Measurements from ENCODE around the gene DCN.

Gene DCN

GRCh38 chr12:91182636-91183455 is at the start of gene DCN:
DCN (minus strand) TSS chr12:91182817; CDS start chr12:91178552, 4,265 bp downstream.
- Histone ChIP-seq H3K4me1 (ENCODE audit: insufficient read depth, low read length) (peaks cover 16% of the 10 kb centered on the region), H3K4me3 (ENCODE audit: low read depth in 1 of 2, low read length in 2 of 2) (peak within 1 kb of the TSS; percentile 12 to 32), H3K36me3 (ENCODE audit: insufficient read depth, low read length) (no peaks in the 10 kb centered on the region), H3K9me3 (ENCODE audit: low read length) (no peaks in the 10 kb centered on the region), H3K27me3 (ENCODE audit: control insufficient read depth in 1 of 2, insufficient read depth in 2 of 2, low read length in 2 of 2) (no peaks in the 10 kb centered on the region), H3K27ac (ENCODE audit: low read depth, low read length) (peak within 1 kb of the TSS; percentile 20), H3K9ac (ENCODE audit: low read length) (no peak within 1 kb of the TSS)

GRCh38 chr12:91230841-91231240 is 48.2 kb upstream of the DCN start:
- Histone ChIP-seq H3K4me1 (ENCODE audit: insufficient read depth, low read length) (no peaks in the 10 kb centered on the region), H3K27me3 (ENCODE audit: control insufficient read depth in 1 of 2, insufficient read depth in 2 of 2, low read length in 2 of 2) (no peaks in the 10 kb centered on the region), H3K27ac (ENCODE audit: low read depth, low read length) (no peak overlapping the region), H3K9ac (ENCODE audit: low read length) (no peak overlapping the region), H3K9me3 (ENCODE audit: low read length) (no peaks in the 10 kb centered on the region), H3K4me3 (ENCODE audit: low read depth in 1 of 2, low read length in 2 of 2) (no peak overlapping the region), H3K36me3 (ENCODE audit: insufficient read depth, low read length) (no peaks in the 10 kb centered on the region)

- Histone ChIP-seq H3K9ac (ENCODE audit: low read length) (no peak overlapping the region), H3K27me3 (ENCODE audit: control insufficient read depth in 1 of 2, insufficient read depth in 2 of 2, low read length in 2 of 2) (no peaks in the 10 kb centered on the region), H3K9me3 (ENCODE audit: low read length) (no peaks in the 10 kb centered on the region), H3K4me1 (ENCODE audit: insufficient read depth, low read length) (no peaks in the 10 kb centered on the region), H3K36me3 (ENCODE audit: insufficient read depth, low read length) (no peaks in the 10 kb centered on the region), H3K4me3 (ENCODE audit: low read depth in 1 of 2, low read length in 2 of 2) (no peak overlapping the region), H3K27ac (ENCODE audit: low read depth, low read length) (no peak overlapping the region)
These were observed 44.3 kb upstream of the DCN start for GRCh38 chr12:91226951-91227350.

GRCh38 chr12:91225316-91225715 is 42.7 kb upstream of the DCN start:
- Histone ChIP-seq H3K9me3 (ENCODE audit: low read length) (no peaks in the 10 kb centered on the region), H3K9ac (ENCODE audit: low read length) (no peak overlapping the region), H3K4me1 (ENCODE audit: insufficient read depth, low read length) (no peaks in the 10 kb centered on the region), H3K4me3 (ENCODE audit: low read depth in 1 of 2, low read length in 2 of 2) (no peak overlapping the region), H3K27ac (ENCODE audit: low read depth, low read length) (no peak overlapping the region), H3K36me3 (ENCODE audit: insufficient read depth, low read length) (no peaks in the 10 kb centered on the region), H3K27me3 (ENCODE audit: control insufficient read depth in 1 of 2, insufficient read depth in 2 of 2, low read length in 2 of 2) (no peaks in the 10 kb centered on the region)

GRCh38 chr12:91224401-91224800 is 41.8 kb upstream of the DCN start:
- no peaks in the 10 kb centered on the region for H3K27me3 ChIP-seq (ENCODE audit: control insufficient read depth in 1 of 2, insufficient read depth in 2 of 2, low read length in 2 of 2)
- H3K4me3 ChIP-seq (ENCODE audit: low read depth in 1 of 2, low read length in 2 of 2), result no peak overlapping the region
- no peaks in the 10 kb centered on the region for H3K36me3 ChIP-seq (ENCODE audit: insufficient read depth, low read length)
- no peaks in the 10 kb centered on the region for H3K4me1 ChIP-seq (ENCODE audit: insufficient read depth, low read length)
- no peaks in the 10 kb centered on the region for H3K9me3 ChIP-seq (ENCODE audit: low read length)
- H3K9ac ChIP-seq (ENCODE audit: low read length), result no peak overlapping the region
- no peak overlapping the region for H3K27ac ChIP-seq (ENCODE audit: low read depth, low read length)

- no peaks in the 10 kb centered on the region for H3K36me3 ChIP-seq (ENCODE audit: insufficient read depth, low read length)
- no peak overlapping the region for H3K27ac ChIP-seq (ENCODE audit: low read depth, low read length)
- no peaks in the 10 kb centered on the region for H3K27me3 ChIP-seq (ENCODE audit: control insufficient read depth in 1 of 2, insufficient read depth in 2 of 2, low read length in 2 of 2)
- H3K9ac ChIP-seq (ENCODE audit: low read length), result no peak overlapping the region
- no peak overlapping the region for H3K4me3 ChIP-seq (ENCODE audit: low read depth in 1 of 2, low read length in 2 of 2)
- H3K4me1 ChIP-seq (ENCODE audit: insufficient read depth, low read length), result no peaks in the 10 kb centered on the region
- no peaks in the 10 kb centered on the region for H3K9me3 ChIP-seq (ENCODE audit: low read length)
These were observed 40.1 kb upstream of the DCN start for GRCh38 chr12:91222746-91223145.

- Histone ChIP-seq H3K4me1 (ENCODE audit: insufficient read depth, low read length) (no peaks in the 10 kb centered on the region), H3K27me3 (ENCODE audit: control insufficient read depth in 1 of 2, insufficient read depth in 2 of 2, low read length in 2 of 2) (no peaks in the 10 kb centered on the region), H3K4me3 (ENCODE audit: low read depth in 1 of 2, low read length in 2 of 2) (no peak overlapping the region), H3K27ac (ENCODE audit: low read depth, low read length) (no peak overlapping the region), H3K9me3 (ENCODE audit: low read length) (no peaks in the 10 kb centered on the region), H3K9ac (ENCODE audit: low read length) (no peak overlapping the region), H3K36me3 (ENCODE audit: insufficient read depth, low read length) (no peaks in the 10 kb centered on the region)
These were observed 37.3 kb upstream of the DCN start for GRCh38 chr12:91219919-91220318.

- no peak overlapping the region for H3K27ac ChIP-seq (ENCODE audit: low read depth, low read length)
- H3K4me1 ChIP-seq (ENCODE audit: insufficient read depth, low read length), result no peaks in the 10 kb centered on the region
- H3K36me3 ChIP-seq (ENCODE audit: insufficient read depth, low read length), result no peaks in the 10 kb centered on the region
- no peaks in the 10 kb centered on the region for H3K27me3 ChIP-seq (ENCODE audit: control insufficient read depth in 1 of 2, insufficient read depth in 2 of 2, low read length in 2 of 2)
- no peak overlapping the region for H3K4me3 ChIP-seq (ENCODE audit: low read depth in 1 of 2, low read length in 2 of 2)
- H3K9me3 ChIP-seq (ENCODE audit: low read length), result no peaks in the 10 kb centered on the region
- H3K9ac ChIP-seq (ENCODE audit: low read length), result no peak overlapping the region
These were observed 36.9 kb upstream of the DCN start for GRCh38 chr12:91219511-91219910.

- Histone ChIP-seq H3K9ac (ENCODE audit: low read length) (no peak overlapping the region), H3K4me3 (ENCODE audit: low read depth in 1 of 2, low read length in 2 of 2) (no peak overlapping the region), H3K27ac (ENCODE audit: low read depth, low read length) (no peak overlapping the region), H3K36me3 (ENCODE audit: insufficient read depth, low read length) (no peaks in the 10 kb centered on the region), H3K9me3 (ENCODE audit: low read length) (no peaks in the 10 kb centered on the region), H3K4me1 (ENCODE audit: insufficient read depth, low read length) (no peaks in the 10 kb centered on the region), H3K27me3 (ENCODE audit: control insufficient read depth in 1 of 2, insufficient read depth in 2 of 2, low read length in 2 of 2) (no peaks in the 10 kb centered on the region)
These were observed 34.3 kb upstream of the DCN start for GRCh38 chr12:91216871-91217270.

- Histone ChIP-seq H3K9me3 (ENCODE audit: low read length) (no peaks in the 10 kb centered on the region), H3K4me1 (ENCODE audit: insufficient read depth, low read length) (no peaks in the 10 kb centered on the region), H3K9ac (ENCODE audit: low read length) (no peak overlapping the region), H3K27ac (ENCODE audit: low read depth, low read length) (no peak overlapping the region), H3K27me3 (ENCODE audit: control insufficient read depth in 1 of 2, insufficient read depth in 2 of 2, low read length in 2 of 2) (no peaks in the 10 kb centered on the region), H3K4me3 (ENCODE audit: low read depth in 1 of 2, low read length in 2 of 2) (no peak overlapping the region), H3K36me3 (ENCODE audit: insufficient read depth, low read length) (no peaks in the 10 kb centered on the region)
These were observed 33.4 kb upstream of the DCN start for GRCh38 chr12:91215940-91216454.

- Histone ChIP-seq H3K27ac (ENCODE audit: low read depth, low read length) (no peak overlapping the region), H3K9me3 (ENCODE audit: low read length) (no peaks in the 10 kb centered on the region), H3K36me3 (ENCODE audit: insufficient read depth, low read length) (no peaks in the 10 kb centered on the region), H3K9ac (ENCODE audit: low read length) (no peak overlapping the region), H3K4me3 (ENCODE audit: low read depth in 1 of 2, low read length in 2 of 2) (no peak overlapping the region), H3K4me1 (ENCODE audit: insufficient read depth, low read length) (no peaks in the 10 kb centered on the region), H3K27me3 (ENCODE audit: control insufficient read depth in 1 of 2, insufficient read depth in 2 of 2, low read length in 2 of 2) (no peaks in the 10 kb centered on the region)
These were observed 29.2 kb upstream of the DCN start for GRCh38 chr12:91211866-91212265.

- H3K27ac ChIP-seq (ENCODE audit: low read depth, low read length), result no peak overlapping the region
- H3K9me3 ChIP-seq (ENCODE audit: low read length), result no peaks in the 10 kb centered on the region
- H3K4me1 ChIP-seq (ENCODE audit: insufficient read depth, low read length), result no peaks in the 10 kb centered on the region
- H3K9ac ChIP-seq (ENCODE audit: low read length), result no peak overlapping the region
- H3K4me3 ChIP-seq (ENCODE audit: low read depth in 1 of 2, low read length in 2 of 2), result no peak overlapping the region
- no peaks in the 10 kb centered on the region for H3K27me3 ChIP-seq (ENCODE audit: control insufficient read depth in 1 of 2, insufficient read depth in 2 of 2, low read length in 2 of 2)
- H3K36me3 ChIP-seq (ENCODE audit: insufficient read depth, low read length), result no peaks in the 10 kb centered on the region
These were observed 28.0 kb upstream of the DCN start for GRCh38 chr12:91210618-91211017.

Measured in muscle layer of colon (tissue), 2 donors.